Adrenal gland (tissue), 5 donors: ENCODE data around the gene RASA3.

ENCODE experiments used
- POLR2A ChIP-seq, 2 donors: fragments of 450-650 bp; IDR thresholded peaks; one replicate each; pipeline ENCODE4 v1.6.1; 2017; ENCODE audit warnings: antibody characterized with exemption in 2 of 2, mild to moderate bottlenecking in 2 of 2, moderate library complexity in 1 of 2
- TF ChIP-seq, protein P1 (sequence below), 6 experiments: fragments of 450-650 bp in 4 of 6; fragments of 200-600 bp in 2 of 6; sonication (generic) in 1 of 6; IDR thresholded peaks; 1 replicate in 5 of 6; 2 replicates in 1 of 6; pipeline versions ENCODE4 v1.5.1 to v1.8.0; 2016 to 2021; ENCODE audit warnings: antibody characterized with exemption in 6 of 6, mild to moderate bottlenecking in 2 of 6, moderate library complexity in 1 of 6
- donor health status: DM: no; HTN: no; CAD: no.

- TF ChIP-seq, protein P1, sequence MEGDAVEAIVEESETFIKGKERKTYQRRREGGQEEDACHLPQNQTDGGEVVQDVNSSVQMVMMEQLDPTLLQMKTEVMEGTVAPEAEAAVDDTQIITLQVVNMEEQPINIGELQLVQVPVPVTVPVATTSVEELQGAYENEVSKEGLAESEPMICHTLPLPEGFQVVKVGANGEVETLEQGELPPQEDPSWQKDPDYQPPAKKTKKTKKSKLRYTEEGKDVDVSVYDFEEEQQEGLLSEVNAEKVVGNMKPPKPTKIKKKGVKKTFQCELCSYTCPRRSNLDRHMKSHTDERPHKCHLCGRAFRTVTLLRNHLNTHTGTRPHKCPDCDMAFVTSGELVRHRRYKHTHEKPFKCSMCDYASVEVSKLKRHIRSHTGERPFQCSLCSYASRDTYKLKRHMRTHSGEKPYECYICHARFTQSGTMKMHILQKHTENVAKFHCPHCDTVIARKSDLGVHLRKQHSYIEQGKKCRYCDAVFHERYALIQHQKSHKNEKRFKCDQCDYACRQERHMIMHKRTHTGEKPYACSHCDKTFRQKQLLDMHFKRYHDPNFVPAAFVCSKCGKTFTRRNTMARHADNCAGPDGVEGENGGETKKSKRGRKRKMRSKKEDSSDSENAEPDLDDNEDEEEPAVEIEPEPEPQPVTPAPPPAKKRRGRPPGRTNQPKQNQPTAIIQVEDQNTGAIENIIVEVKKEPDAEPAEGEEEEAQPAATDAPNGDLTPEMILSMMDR (IDR thresholded peaks at IDR 0.05), result no peak
- TF ChIP-seq POLR2A (IDR thresholded peaks at IDR 0.05), result no peak
Observed at GRCh38 chr13:114120591-114121011, 11.8 kb downstream of the RASA3 start.
